HG03342 (cell line): Measurements from ENCODE around the gene ADNP2.

Experiments used
- ATAC-seq: cut with Tn5 transposase; IDR thresholded peaks from one replicate; pipeline ENCODE4 v1.9.1; 2021; ENCODE audit warnings: mild to moderate bottlenecking, moderate library complexity; ENCODE audit not compliant: unreplicated experiment

ADNP2 gene

GRCh38 chr18:80188643-80189530 lies 79.8 kb downstream of the ADNP2 start:
- no peak for ATAC-seq

GRCh38 chr18:80189531-80189865 lies 80.4 kb downstream of the ADNP2 start:
- no peak for ATAC-seq
